ENCODE measurements around the gene KCNC2. TPM values are rescaled to one million over a fixed set of nuclear protein-coding genes. Genes with fewer than 3 reads are reported as not detected.

Gene KCNC2
- polyA plus RNA-seq, 1 experiment: not detected

DNA sequence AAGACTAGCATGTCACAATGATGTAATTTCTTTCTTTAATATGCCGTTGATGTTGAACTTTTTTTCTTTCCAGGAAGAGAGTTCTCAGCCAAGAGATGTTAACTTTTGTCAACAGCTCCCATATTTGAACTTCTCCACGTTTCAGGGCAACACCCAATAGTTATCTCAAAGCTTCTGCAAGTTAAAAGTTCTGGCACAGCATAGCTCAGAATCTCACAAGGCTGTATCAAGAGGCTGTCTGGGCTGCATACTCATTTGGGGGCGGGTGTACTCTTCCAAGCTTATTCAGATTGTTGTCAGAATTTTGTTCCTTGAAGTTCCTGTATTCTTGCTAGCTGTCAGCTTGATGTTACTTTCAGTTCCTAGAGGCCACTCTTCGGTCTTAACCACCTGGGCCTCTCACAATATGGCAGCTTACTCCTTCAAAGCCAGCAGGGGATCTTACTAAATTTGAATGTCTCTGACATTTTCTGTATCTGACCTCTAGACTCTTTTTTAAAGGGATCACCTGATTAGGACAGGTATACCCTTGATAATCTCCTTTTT lies 38.9 kb downstream of the KCNC2 start:
- CTCF ChIA-PET: interaction anchor here (0.8 to 1.1 kb wide), 2 partner anchors 12 to 14 kb away, joined by 3 read pairs; no protein-coding TSS in a partner anchor

DNA sequence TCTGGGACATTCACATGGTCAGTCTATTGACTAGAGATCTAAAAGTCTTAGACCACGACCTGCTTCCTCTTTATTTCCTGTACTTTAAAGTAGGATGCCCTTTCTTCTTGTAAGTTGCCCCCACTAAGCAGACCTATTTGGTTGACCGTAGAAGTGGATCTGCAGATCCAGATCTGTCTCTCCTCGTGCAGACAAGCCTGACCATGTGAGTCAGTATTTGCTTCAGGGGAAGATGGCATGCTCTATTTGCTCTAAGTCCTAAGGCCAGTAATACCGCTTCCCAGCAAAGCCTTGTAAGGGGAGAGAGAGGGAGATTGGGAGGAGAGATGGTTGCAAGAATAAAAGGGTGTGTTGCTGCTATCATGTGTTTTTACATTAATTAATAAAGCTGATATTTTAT lies 46.8 kb downstream of the KCNC2 start:
- Histone ChIP-seq H3K27me3 (ENCODE audit: control insufficient read depth, insufficient read depth, low read length) (no peaks in the 10 kb centered on the region), H3K4me3 (ENCODE audit: low read depth, low read length) (no peak overlapping the region), H3K36me3 (ENCODE audit: control insufficient read depth, insufficient read depth, low read length) (no peaks in the 10 kb centered on the region)
- TF ChIP-seq, protein P1, sequence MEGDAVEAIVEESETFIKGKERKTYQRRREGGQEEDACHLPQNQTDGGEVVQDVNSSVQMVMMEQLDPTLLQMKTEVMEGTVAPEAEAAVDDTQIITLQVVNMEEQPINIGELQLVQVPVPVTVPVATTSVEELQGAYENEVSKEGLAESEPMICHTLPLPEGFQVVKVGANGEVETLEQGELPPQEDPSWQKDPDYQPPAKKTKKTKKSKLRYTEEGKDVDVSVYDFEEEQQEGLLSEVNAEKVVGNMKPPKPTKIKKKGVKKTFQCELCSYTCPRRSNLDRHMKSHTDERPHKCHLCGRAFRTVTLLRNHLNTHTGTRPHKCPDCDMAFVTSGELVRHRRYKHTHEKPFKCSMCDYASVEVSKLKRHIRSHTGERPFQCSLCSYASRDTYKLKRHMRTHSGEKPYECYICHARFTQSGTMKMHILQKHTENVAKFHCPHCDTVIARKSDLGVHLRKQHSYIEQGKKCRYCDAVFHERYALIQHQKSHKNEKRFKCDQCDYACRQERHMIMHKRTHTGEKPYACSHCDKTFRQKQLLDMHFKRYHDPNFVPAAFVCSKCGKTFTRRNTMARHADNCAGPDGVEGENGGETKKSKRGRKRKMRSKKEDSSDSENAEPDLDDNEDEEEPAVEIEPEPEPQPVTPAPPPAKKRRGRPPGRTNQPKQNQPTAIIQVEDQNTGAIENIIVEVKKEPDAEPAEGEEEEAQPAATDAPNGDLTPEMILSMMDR (IDR thresholded peaks at IDR 0.05; ENCODE audit: insufficient read depth, low read depth, low read length): no peak
- ChIA-PET POLR2A (no interaction called here), CTCF (no interaction called here)
- DNase-seq (ENCODE audit: low read depth): no peak

More for the DNA sequence above, 38.9 kb downstream of the KCNC2 start:
- POLR2A ChIA-PET: interaction anchor here (0.6 kb wide), 1 partner anchor 13 kb away, joined by 3 read pairs; no protein-coding TSS in a partner anchor
- H3K27me3 ChIP-seq (ENCODE audit: control insufficient read depth, insufficient read depth, low read length): no peaks in the 10 kb centered on the region
- TF ChIP-seq, protein P1 (IDR thresholded peaks at IDR 0.05; ENCODE audit: insufficient read depth, low read depth, low read length): no peak
- DNase-seq (ENCODE audit: low read depth): no peak
- no peaks in the 10 kb centered on the region for H3K36me3 ChIP-seq (ENCODE audit: control insufficient read depth, insufficient read depth, low read length)
- no peak overlapping the region for H3K4me3 ChIP-seq (ENCODE audit: low read depth, low read length)

DNA sequence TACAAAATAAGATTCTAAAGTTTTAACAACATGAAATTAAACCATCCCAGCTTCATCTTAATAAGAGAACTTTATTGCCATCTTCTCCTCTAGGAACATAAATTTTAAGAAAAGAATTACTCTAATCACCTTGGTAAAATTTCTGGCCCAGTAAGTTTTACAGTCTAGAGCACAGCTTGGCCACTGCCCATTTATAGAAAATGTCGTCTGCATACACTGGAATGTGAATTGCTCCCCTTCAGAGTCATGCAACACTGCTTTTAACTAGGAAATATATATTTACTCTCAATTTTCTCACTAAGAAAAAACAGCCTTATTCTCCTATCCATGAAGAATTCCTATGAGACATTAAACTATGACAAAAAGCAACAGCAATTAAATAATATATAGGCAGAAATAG lies 48.2 kb downstream of the KCNC2 start:
- TF ChIP-seq, protein P1 (IDR thresholded peaks at IDR 0.05; ENCODE audit: insufficient read depth, low read depth, low read length): no peak

DNA sequence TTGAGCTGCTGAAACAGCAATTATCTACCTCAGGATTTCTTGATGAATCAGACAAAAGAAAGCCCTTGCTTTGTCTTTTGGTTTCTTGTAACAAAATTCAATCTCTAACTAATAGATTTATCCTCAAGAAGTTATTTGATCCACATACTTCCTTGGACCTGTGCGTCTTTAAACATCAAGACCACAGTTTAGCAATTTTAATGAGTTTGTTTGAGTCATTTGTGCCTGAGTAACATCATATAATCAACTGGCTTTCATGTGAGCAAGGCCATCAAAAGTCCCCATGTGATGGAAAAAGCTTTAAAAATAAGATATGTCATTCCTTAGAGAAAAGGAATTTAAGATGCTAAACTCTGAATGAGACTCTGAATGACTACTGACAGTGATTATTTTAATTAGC lies 52.3 kb downstream of the KCNC2 start:
- Histone ChIP-seq H3K4me3 (ENCODE audit: low read depth, low read length) (no peak overlapping the region), H3K36me3 (ENCODE audit: control insufficient read depth, insufficient read depth, low read length) (no peaks in the 10 kb centered on the region), H3K27me3 (ENCODE audit: control insufficient read depth, insufficient read depth, low read length) (no peaks in the 10 kb centered on the region)
- ChIA-PET POLR2A (interaction anchor here (0.6 kb wide), 1 partner anchor 13 kb away, joined by 3 read pairs; no protein-coding TSS in a partner anchor), CTCF (no interaction called here)
- TF ChIP-seq, protein P1 (IDR thresholded peaks at IDR 0.05; ENCODE audit: insufficient read depth, low read depth, low read length): no peak
- no peak for DNase-seq (ENCODE audit: low read depth)

More for the DNA sequence above, 48.2 kb downstream of the KCNC2 start:
- POLR2A ChIA-PET: no interaction called here
- CTCF ChIA-PET: interaction anchor here (0.6 kb wide), 1 partner anchor 15 kb away, joined by 3 read pairs; no protein-coding TSS in a partner anchor
- Histone ChIP-seq H3K4me3 (ENCODE audit: low read depth, low read length) (no peak overlapping the region), H3K36me3 (ENCODE audit: control insufficient read depth, insufficient read depth, low read length) (no peaks in the 10 kb centered on the region), H3K27me3 (ENCODE audit: control insufficient read depth, insufficient read depth, low read length) (no peaks in the 10 kb centered on the region)
- DNase-seq (ENCODE audit: low read depth): no peak

DNA sequence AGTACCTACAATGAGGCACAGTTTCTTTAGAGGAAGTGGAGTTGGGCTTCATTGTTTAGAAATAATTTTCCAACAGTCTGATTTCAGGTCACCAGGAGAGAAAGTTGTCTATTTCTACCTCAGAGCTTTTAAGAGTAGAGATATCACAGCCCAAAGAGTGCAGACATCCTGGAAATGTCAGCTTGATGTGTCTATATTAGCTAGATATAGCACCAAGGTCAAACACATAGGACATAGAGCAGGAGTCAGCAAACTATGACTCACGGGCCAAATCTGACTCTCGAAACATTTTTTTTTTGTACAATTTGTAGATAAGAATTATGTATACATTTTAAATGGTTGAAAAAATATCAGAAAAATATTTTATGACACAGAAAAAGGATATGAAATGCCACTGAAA lies 53.7 kb downstream of the KCNC2 start:
- Histone ChIP-seq H3K4me3 (ENCODE audit: low read depth, low read length) (no peak overlapping the region), H3K36me3 (ENCODE audit: control insufficient read depth, insufficient read depth, low read length) (no peaks in the 10 kb centered on the region), H3K27me3 (ENCODE audit: control insufficient read depth, insufficient read depth, low read length) (no peaks in the 10 kb centered on the region)
- ChIA-PET POLR2A (no interaction called here), CTCF (interaction anchor here (1.2 kb wide), 1 partner anchor 15 kb away, joined by 3 read pairs; no protein-coding TSS in a partner anchor)
- TF ChIP-seq, protein P1 (IDR thresholded peaks at IDR 0.05; ENCODE audit: insufficient read depth, low read depth, low read length): no peak
- DNase-seq (ENCODE audit: low read depth): no peak

All from BJ (cell line).